HepG2 (cell line): ENCODE results near the gene ZKSCAN1. TPM values are rescaled to one million over a fixed set of nuclear protein-coding genes. Genes with fewer than 3 reads are reported as not detected.
A peak's percentile ranks its signal among the peaks of the same experiment; 100 is the strongest.

ENCODE experiments used
- CEBPG ChIP-seq: IDR thresholded peaks from 2 replicates; pipeline ENCODE4 v1.6.1; 2016
- DMAP1 ChIP-seq: IDR thresholded peaks from 2 replicates; pipeline ENCODE4 v1.6.1; 2016
- HDAC2 ChIP-seq: sonication (generic); formaldehyde crosslinking; IDR thresholded peaks from 2 replicates; pipeline ENCODE4 v1.4.0; 2020; ENCODE audit warnings: missing genetic modification reagents
- HNRNPLL ChIP-seq: fragments of 200-400 bp; formaldehyde crosslinking; IDR thresholded peaks from 2 replicates; pipeline ENCODE4 v1.6.1; 2017; ENCODE audit warnings: mild to moderate bottlenecking, low read depth, low read length; ENCODE audit not compliant: poor library complexity, severe bottlenecking
- KDM4B ChIP-seq: sonication (generic); formaldehyde crosslinking; IDR thresholded peaks from 2 replicates; pipeline ENCODE4 v1.4.0; 2020; ENCODE audit warnings: missing genetic modification reagents
- NAIF1 ChIP-seq: sonication (generic); formaldehyde crosslinking; IDR thresholded peaks from 2 replicates; pipeline ENCODE4 v1.5.0; 2020; ENCODE audit warnings: mild to moderate bottlenecking, missing genetic modification reagents, borderline replicate concordance
- NR3C1 ChIP-seq: sonication (generic); formaldehyde crosslinking; IDR thresholded peaks from 2 replicates; pipeline ENCODE4 v1.4.0; 2020; ENCODE audit warnings: missing genetic modification reagents
- RBFOX2 ChIP-seq: fragments of 200-400 bp; formaldehyde crosslinking; IDR thresholded peaks from 2 replicates; pipeline ENCODE4 v1.6.1; 2017; ENCODE audit warnings: low read depth, mild to moderate bottlenecking, low read length
- U2AF2 ChIP-seq: fragments of 200-400 bp; formaldehyde crosslinking; IDR thresholded peaks from 2 replicates; pipeline ENCODE4 v1.6.1; 2017; ENCODE audit warnings: low read depth, mild to moderate bottlenecking, low read length
- ZBTB4 ChIP-seq: sonication (generic); formaldehyde crosslinking; IDR thresholded peaks from 2 replicates; pipeline ENCODE4 v1.4.0; 2020; ENCODE audit warnings: missing genetic modification reagents, mild to moderate bottlenecking, borderline replicate concordance
- ZFX ChIP-seq: sonication (generic); formaldehyde crosslinking; IDR thresholded peaks from 2 replicates; pipeline ENCODE4 v1.4.0; 2020; ENCODE audit warnings: mild to moderate bottlenecking, low read depth, missing genetic modification reagents, moderate library complexity
- ZNF12 ChIP-seq: sonication (generic); formaldehyde crosslinking; IDR thresholded peaks from 2 replicates; pipeline ENCODE4 v1.5.0; 2020; ENCODE audit warnings: missing genetic modification reagents
- ZNF276 ChIP-seq: sonication (generic); formaldehyde crosslinking; IDR thresholded peaks from 2 replicates; pipeline ENCODE4 v1.4.0; 2020; ENCODE audit warnings: mild to moderate bottlenecking, low read depth, missing genetic modification reagents
- ZNF496 ChIP-seq: sonication (generic); formaldehyde crosslinking; IDR thresholded peaks from 2 replicates; pipeline ENCODE4 v1.8.1; 2023; ENCODE audit warnings: mild to moderate bottlenecking, moderate library complexity, missing genetic modification reagents; ENCODE audit not compliant: insufficient replicate concordance
- ZNF512 ChIP-seq: sonication (generic); formaldehyde crosslinking; IDR thresholded peaks from 2 replicates; pipeline ENCODE4 v1.4.0; 2020; ENCODE audit warnings: mild to moderate bottlenecking, missing genetic modification reagents
- ZNF556 ChIP-seq: sonication (generic); formaldehyde crosslinking; IDR thresholded peaks from 2 replicates; pipeline ENCODE4 v1.4.0; 2020; ENCODE audit warnings: mild to moderate bottlenecking, missing genetic modification reagents, borderline replicate concordance
- ZNF768 ChIP-seq: sonication (generic); formaldehyde crosslinking; IDR thresholded peaks from 2 replicates; pipeline ENCODE4 v1.4.0; 2020; ENCODE audit warnings: missing genetic modification reagents
- ZNF883 ChIP-seq: sonication (generic); formaldehyde crosslinking; IDR thresholded peaks from 2 replicates; pipeline ENCODE4 v1.5.1; 2020; ENCODE audit warnings: mild to moderate bottlenecking, missing genetic modification reagents; ENCODE audit errors: not compliant biosample characterization
- polyA plus RNA-seq, 8 experiments: library from polyadenylated mRNA; depleted of rRNA in 3 of 8; stranded (reverse) in 7 of 8; unstranded in 1 of 8; fragments of >200 nt; fragmentation: Illumina TruSeq in 4 of 8; extraction: Trizol in 4 of 8; gene quantifications; 2 replicates each; pipeline versions ENCODE4 v1.2.1 to v1.2.3, GENCODE V29; 2011 to 2016; ENCODE audit warnings: low read depth in 4 of 8, missing spikeins in 1 of 8, mixed read lengths in 1 of 8; ENCODE audit not compliant: insufficient read depth in 1 of 8
- total RNA-seq, 5 experiments: library from RNA; depleted of rRNA; stranded (reverse); fragments of >200 nt; fragmentation: Illumina TruSeq; extraction: Trizol; gene quantifications; 2 replicates each; pipeline ENCODE4 v1.2.3, GENCODE V29; 2016; ENCODE audit warnings: low read depth in 1 of 5
- TF ChIP-seq, protein P1 (sequence below): sonication (generic); formaldehyde crosslinking; IDR thresholded peaks from 2 replicates; pipeline ENCODE4 v1.4.0; 2020; ENCODE audit warnings: missing genetic modification reagents
- TF ChIP-seq, protein P2 (sequence below): sonication (generic); formaldehyde crosslinking; IDR thresholded peaks from 2 replicates; pipeline ENCODE4 v1.9.0; 2021; ENCODE audit warnings: missing genetic modification reagents, mild to moderate bottlenecking, borderline replicate concordance

ZKSCAN1 gene
- total and polyA plus RNA-seq, 2 of the 13 experiments (the other 11 are each of a cell fraction or from before 2014, with no cell fraction given): 46.4 to 60.6 TPM

DNA sequence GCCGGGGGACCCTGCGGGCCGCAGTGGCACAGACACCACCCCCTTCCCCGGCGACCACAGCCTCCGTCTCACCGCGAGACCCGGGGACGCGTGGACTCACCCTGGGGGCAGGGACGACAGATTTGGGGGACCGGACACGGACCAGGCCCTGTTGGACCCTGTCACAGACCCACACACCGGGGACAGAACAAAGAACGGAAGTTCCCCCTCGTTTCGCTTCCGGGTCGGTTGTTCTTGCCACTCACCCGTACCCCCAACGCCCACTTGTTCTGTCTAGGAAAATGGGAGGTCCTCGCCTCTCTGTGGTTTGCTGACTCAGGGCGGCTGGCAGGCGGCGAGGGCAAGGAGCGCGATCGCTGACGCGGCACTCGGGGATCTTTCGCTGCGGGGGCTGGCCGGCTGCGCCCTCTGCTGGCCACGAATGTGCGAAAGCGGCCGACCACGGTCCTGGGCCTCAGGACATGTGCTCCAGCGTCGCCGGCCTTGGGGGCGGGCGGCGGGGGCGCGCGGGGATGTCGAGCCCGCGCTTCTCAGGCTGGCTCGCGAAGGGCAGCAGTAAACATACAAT is 66.2 kb downstream of the ZKSCAN1 start, which contains the start of gene ZNF3 (continued):
- TF ChIP-seq, protein P1, sequence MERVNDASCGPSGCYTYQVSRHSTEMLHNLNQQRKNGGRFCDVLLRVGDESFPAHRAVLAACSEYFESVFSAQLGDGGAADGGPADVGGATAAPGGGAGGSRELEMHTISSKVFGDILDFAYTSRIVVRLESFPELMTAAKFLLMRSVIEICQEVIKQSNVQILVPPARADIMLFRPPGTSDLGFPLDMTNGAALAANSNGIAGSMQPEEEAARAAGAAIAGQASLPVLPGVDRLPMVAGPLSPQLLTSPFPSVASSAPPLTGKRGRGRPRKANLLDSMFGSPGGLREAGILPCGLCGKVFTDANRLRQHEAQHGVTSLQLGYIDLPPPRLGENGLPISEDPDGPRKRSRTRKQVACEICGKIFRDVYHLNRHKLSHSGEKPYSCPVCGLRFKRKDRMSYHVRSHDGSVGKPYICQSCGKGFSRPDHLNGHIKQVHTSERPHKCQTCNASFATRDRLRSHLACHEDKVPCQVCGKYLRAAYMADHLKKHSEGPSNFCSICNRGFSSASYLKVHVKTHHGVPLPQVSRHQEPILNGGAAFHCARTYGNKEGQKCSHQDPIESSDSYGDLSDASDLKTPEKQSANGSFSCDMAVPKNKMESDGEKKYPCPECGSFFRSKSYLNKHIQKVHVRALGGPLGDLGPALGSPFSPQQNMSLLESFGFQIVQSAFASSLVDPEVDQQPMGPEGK (CRISPR knock-in tag): peak; percentile 91
- TF ChIP-seq ZNF496 (CRISPR knock-in tag) (no peak), NAIF1 (peak; percentile 83), ZNF883 (CRISPR knock-in tag) (peak; percentile 85), ZBTB4 (peak; percentile 75; the same call in 1 of the 2 replicates), ZNF556 (peak; percentile 92; the same call in 1 of the 2 replicates), ZNF768 (CRISPR knock-in tag) (peak; percentile 53; the same call in 1 of the 2 replicates), ZNF276 (CRISPR knock-in tag) (no peak; the same call in 1 of the 2 replicates), HDAC2 (CRISPR knock-in tag) (peak; percentile 89), HNRNPLL (peak; percentile 42), U2AF2 (no peak), RBFOX2 (peak; percentile 99), ZFX (CRISPR knock-in tag) (peak; percentile 96), DMAP1 (CRISPR knock-in tag) (peak; percentile 99), KDM4B (CRISPR knock-in tag) (peak; percentile 52; the same call in 1 of the 2 replicates), CEBPG (CRISPR knock-in tag) (peak; percentile 56), ZNF512 (CRISPR knock-in tag) (no peak), ZNF12 (CRISPR knock-in tag) (peak; percentile 20; the same call in 1 of the 2 replicates), NR3C1 (no peak)
- TF ChIP-seq, protein P2, sequence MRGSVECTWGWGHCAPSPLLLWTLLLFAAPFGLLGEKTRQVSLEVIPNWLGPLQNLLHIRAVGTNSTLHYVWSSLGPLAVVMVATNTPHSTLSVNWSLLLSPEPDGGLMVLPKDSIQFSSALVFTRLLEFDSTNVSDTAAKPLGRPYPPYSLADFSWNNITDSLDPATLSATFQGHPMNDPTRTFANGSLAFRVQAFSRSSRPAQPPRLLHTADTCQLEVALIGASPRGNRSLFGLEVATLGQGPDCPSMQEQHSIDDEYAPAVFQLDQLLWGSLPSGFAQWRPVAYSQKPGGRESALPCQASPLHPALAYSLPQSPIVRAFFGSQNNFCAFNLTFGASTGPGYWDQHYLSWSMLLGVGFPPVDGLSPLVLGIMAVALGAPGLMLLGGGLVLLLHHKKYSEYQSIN (CRISPR knock-in tag): no peak
